ENCODE data around the gene NPSR1.

Gene NPSR1

DNA sequence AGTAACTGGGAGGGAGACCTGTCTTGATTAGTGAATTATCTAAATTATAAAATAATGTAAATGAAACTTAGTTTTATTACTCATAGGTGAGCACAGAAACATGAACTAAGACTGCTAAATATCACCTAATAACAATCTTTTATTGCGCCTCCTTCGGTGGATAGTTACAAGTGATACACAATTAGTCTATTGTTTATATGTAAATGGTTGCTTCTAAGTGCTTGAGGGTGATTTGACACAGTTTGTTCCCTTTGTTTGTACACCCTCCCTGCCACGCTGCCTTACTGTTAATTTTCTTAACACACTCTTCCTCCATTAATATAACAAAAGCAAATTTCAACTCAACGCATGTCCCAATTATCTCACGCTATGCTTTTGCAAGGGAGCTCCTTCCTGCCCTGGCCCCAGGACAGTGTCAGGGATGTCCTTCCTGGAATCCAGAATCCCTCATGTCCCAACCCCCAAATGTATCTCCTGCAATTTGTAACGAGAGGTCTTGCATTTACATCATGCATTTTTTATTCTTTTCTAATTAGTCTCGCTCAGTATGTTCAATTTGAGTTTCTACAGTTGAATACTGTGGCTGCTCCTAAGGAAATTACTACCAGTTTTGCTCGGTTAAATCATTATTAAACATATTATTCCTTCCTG, 4.2 kb downstream of the NPSR1 start:
- Histone ChIP-seq H3K36me3 (ENCODE audit: control insufficient read depth, insufficient read depth, low read length) (no peaks in the 10 kb centered on the region), H3K4me3 (replicated peaks; ENCODE audit: low read depth, low read length) (no peak overlapping the region), H3K27me3 (replicated peaks; ENCODE audit: control insufficient read depth, insufficient read depth, low read length) (no peaks in the 10 kb centered on the region)
- no peak for DNase-seq (ENCODE audit: extremely low read depth, insufficient read length)
- TF ChIP-seq, protein P1, sequence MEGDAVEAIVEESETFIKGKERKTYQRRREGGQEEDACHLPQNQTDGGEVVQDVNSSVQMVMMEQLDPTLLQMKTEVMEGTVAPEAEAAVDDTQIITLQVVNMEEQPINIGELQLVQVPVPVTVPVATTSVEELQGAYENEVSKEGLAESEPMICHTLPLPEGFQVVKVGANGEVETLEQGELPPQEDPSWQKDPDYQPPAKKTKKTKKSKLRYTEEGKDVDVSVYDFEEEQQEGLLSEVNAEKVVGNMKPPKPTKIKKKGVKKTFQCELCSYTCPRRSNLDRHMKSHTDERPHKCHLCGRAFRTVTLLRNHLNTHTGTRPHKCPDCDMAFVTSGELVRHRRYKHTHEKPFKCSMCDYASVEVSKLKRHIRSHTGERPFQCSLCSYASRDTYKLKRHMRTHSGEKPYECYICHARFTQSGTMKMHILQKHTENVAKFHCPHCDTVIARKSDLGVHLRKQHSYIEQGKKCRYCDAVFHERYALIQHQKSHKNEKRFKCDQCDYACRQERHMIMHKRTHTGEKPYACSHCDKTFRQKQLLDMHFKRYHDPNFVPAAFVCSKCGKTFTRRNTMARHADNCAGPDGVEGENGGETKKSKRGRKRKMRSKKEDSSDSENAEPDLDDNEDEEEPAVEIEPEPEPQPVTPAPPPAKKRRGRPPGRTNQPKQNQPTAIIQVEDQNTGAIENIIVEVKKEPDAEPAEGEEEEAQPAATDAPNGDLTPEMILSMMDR (IDR thresholded peaks at IDR 0.05; ENCODE audit: insufficient read depth, low read length, poor library complexity, severe bottlenecking), result no peak

DNA sequence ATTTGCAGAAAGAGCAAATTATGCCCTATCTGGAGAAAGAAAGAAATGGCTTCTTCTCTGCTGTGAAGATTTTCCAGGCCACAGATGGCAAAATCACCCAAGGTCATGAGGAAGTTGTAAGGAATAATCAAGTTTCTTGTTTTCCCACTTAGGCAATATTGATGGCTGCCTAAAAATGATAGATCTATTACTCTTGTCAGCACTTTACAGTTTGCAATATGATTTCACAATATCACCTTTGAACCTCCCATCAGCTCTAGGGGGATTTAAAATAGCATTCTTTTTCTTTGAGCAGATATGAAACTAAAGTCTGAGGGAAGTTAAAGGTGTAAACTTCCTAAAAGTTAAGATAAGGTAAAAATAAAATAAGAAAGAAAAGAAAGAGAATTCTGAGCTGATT, 6.7 kb downstream of the NPSR1 start:
- H3K4me3 ChIP-seq (replicated peaks; ENCODE audit: low read depth, low read length), result no peak overlapping the region
- no peaks in the 10 kb centered on the region for H3K36me3 ChIP-seq (ENCODE audit: control insufficient read depth, insufficient read depth, low read length)
- no peak for DNase-seq (ENCODE audit: extremely low read depth, insufficient read length)
- TF ChIP-seq, protein P1 (IDR thresholded peaks at IDR 0.05; ENCODE audit: insufficient read depth, low read length, poor library complexity, severe bottlenecking), result no peak
- H3K27me3 ChIP-seq (replicated peaks; ENCODE audit: control insufficient read depth, insufficient read depth, low read length), result no peaks in the 10 kb centered on the region

DNA sequence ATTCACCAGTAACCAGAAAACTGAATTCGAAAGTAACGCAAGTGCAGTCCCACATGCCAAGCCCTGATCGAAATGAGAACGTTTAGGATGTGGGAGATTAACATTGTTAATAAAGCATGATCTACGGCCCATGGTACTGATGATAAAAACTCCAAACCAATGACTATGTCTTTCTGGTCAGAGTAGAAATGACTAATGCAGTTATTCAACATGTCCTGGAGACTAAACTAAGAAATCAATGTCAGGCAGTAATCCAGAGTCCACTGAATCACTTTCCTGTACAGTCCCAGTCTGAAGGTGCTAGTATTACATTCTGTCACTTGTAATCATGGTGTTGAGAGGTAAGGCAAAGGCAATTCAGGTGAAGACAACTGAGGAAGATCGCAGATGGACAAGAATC, 14.4 kb downstream of the NPSR1 start:
- TF ChIP-seq, protein P1 (IDR thresholded peaks at IDR 0.05; ENCODE audit: insufficient read depth, low read length, poor library complexity, severe bottlenecking), result no peak
- Histone ChIP-seq H3K36me3 (ENCODE audit: control insufficient read depth, insufficient read depth, low read length) (no peaks in the 10 kb centered on the region), H3K4me3 (replicated peaks; ENCODE audit: low read depth, low read length) (no peak overlapping the region), H3K27me3 (replicated peaks; ENCODE audit: control insufficient read depth, insufficient read depth, low read length) (no peaks in the 10 kb centered on the region; the same call in 1 of the 2 replicates)
- no peak for DNase-seq (ENCODE audit: extremely low read depth, insufficient read length)

DNA sequence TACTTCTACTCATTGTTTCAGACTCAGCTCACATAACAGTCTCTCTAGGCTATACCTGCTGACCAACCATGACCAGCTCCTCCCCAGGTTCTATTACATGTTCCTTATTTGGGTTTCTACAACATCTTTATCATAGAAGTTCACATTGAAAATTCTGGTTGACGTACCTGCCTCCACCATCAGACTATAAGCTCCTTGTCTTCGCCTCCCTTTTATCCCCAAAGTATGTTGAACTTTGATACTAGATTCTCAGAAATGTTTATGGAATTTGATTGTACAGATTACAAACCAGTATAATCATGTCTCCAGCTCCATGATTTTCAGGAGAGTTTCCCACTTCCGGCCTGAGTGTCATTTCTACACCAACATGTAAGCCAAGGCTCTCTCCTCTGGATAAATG, 15.0 kb downstream of the NPSR1 start:
- no peaks in the 10 kb centered on the region for H3K36me3 ChIP-seq (ENCODE audit: control insufficient read depth, insufficient read depth, low read length)
- no peaks in the 10 kb centered on the region; the same call in 1 of the 2 replicates for H3K27me3 ChIP-seq (replicated peaks; ENCODE audit: control insufficient read depth, insufficient read depth, low read length)
- DNase-seq (ENCODE audit: extremely low read depth, insufficient read length), result no peak
- H3K4me3 ChIP-seq (replicated peaks; ENCODE audit: low read depth, low read length), result no peak overlapping the region
- TF ChIP-seq, protein P1 (IDR thresholded peaks at IDR 0.05; ENCODE audit: insufficient read depth, low read length, poor library complexity, severe bottlenecking), result no peak

DNA sequence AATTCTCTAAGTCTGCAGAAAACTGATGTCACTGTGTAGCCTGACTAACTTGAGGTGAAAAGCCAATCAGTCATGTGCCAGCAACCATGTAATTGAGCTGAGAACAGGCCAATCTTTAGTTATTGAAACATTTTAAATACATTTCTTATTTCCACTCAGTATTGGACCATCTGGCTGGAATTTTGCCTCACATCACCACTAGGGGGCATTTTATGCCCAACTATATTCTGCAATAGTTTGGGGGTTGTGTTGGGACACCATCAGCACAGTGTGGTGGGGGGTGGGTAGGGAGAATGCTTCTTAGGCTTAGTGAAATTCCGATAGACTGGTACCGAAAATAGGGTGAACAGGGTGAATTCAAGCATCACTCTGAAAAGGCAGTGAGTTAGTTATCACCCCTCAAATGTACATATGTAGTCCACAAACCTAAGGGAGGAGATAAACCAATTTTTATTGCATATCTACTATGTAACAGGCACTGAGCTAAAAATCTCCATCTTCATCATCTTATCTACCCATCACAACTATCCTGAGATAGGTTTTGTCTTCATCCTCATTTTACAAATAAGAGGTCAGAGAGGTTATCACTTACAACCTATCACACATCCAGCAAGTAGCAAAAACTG, 17.8 kb downstream of the NPSR1 start:
- Histone ChIP-seq H3K27me3 (replicated peaks; ENCODE audit: control insufficient read depth, insufficient read depth, low read length) (no peaks in the 10 kb centered on the region; the same call in 1 of the 2 replicates), H3K4me3 (replicated peaks; ENCODE audit: low read depth, low read length) (no peak overlapping the region), H3K36me3 (ENCODE audit: control insufficient read depth, insufficient read depth, low read length) (no peaks in the 10 kb centered on the region)
- DNase-seq (ENCODE audit: extremely low read depth, insufficient read length), result no peak
- TF ChIP-seq, protein P1 (IDR thresholded peaks at IDR 0.05; ENCODE audit: insufficient read depth, low read length, poor library complexity, severe bottlenecking), result peak; percentile 63
